ENCODE results near the gene RFK.

RFK gene

DNA sequence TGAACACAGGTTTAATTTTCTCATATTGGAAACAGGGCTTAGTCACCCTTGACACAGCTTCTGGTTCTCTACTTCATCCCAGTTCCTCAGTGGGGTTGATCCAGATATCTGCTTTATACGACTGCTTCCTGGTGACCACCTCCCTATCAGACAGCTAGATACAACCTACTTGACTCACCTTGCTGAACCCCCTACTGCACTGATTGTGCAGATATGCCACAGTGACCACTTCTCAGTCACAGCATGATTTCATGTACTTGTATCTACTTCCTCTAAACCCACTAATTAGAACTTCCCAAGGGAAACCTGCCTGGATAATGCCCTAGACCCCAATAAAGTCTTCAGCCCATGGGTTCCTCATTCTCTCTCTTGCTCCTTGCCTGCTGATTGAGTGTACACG lies 18.4 kb upstream of the RFK start:
- no peak for DNase-seq (ENCODE audit: low read depth)

- DNase-seq (ENCODE audit: low read depth) = no peak
These were observed 11.6 kb upstream of the RFK start for GRCh38 chr9:76405868-76406267.

GRCh38 chr9:76405340-76405739 lies 11.1 kb upstream of the RFK start:
- DNase-seq (ENCODE audit: low read depth) = no peak

DNA sequence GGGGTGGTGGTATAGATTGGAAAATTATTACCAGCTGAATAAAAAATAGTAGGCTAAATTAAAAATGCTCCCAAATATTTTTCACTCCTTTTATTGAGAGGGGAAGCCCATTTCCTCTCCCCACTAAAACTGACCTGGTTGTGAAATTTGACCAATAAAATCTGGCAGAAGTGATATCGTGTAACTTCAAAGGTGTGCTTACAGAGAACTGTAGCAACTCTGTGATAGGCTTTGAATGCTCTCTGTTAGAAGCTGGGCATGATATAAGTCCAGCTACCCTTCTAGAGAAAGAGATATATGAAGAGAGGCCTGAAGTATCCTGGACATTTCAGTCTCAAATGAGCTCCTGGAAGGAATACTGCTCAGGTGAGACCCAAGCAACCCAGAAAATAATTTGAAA lies 10.2 kb upstream of the RFK start:
- DNase-seq (ENCODE audit: low read depth) = no peak

GRCh38 chr9:76403352-76403751 lies 9.1 kb upstream of the RFK start:
- peak; percentile 92 for DNase-seq (ENCODE audit: low read depth)

- DNase-seq (ENCODE audit: low read depth) = peak; percentile 49
These were observed 7.5 kb upstream of the RFK start for GRCh38 chr9:76401580-76402354.

GRCh38 chr9:76401176-76401575 lies 7.0 kb upstream of the RFK start:
- no peak for DNase-seq (ENCODE audit: low read depth)

DNA sequence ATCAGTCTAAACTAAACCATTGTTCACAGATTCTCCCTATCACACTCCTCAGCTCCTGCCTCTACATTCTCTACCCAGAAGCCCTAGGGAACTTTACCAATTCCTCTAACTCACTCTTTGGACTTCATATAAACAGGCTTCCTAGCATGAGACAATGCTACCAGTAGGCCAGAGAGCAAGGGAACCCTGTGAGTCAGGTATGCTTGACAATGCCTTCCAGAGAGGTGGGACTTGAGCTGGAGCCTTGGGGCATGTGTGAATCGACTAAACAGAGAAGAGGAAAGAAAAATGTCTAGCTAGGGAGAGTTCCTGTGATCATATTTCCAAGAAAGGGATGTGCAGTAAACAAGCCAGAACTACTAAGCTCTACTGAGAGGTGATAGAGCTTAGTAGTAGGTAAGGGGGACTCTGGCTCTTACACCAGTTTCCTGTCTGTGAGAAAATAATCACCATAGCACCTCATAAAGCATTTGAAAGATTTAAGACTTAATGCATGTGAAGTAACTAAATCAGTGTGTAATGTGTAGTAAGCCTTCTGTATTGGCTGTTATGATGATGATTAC lies 6.4 kb upstream of the RFK start:
- peak; percentile 39 for DNase-seq (ENCODE audit: low read depth)

- no peak for DNase-seq (ENCODE audit: low read depth)
These were observed 5.6 kb upstream of the RFK start for GRCh38 chr9:76399856-76400255.

DNA sequence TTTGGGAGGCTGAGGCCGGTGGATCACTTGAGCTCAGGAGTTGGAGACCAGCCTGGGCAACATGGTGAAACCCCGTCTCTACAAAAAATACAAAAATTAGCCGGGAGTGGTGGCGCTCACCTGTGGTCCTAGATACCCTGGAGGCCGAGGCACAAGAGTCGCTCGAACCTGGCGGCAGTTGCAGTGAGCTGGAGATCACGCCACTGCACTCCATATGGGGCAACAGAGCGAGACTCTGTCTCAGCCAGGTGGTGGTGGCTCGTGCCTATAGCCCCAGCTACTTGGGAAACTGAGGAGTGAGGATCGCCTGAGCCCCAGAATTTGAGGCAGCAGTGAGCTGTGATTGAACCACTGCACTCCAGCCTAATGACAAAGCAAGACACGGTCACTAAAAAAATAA lies 2.4 kb upstream of the RFK start:
- DNase-seq (ENCODE audit: low read depth) = no peak

- no peak for DNase-seq (ENCODE audit: low read depth)
These were observed 1.9 kb upstream of the RFK start for GRCh38 chr9:76396144-76396543.

GRCh38 chr9:76395381-76395780 lies 1.2 kb upstream of the RFK start:
- no peak for DNase-seq (ENCODE audit: low read depth)

DNA sequence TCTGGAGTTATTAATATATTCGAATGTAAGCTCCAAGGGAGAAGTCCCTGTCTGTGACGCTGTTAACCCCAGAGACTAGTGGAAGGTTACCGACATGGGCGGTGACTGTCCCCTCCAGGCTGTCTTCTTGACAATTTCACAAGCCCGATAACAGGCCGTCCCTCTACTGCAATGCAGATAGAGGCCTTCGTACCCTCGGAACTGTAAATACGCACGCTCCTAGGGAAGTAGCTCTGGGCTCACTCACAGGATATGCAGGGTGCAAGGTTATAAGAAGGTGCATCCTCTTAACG lies 680 bp upstream of the RFK start:
- DNase-seq (ENCODE audit: low read depth) = no peak

DNA sequence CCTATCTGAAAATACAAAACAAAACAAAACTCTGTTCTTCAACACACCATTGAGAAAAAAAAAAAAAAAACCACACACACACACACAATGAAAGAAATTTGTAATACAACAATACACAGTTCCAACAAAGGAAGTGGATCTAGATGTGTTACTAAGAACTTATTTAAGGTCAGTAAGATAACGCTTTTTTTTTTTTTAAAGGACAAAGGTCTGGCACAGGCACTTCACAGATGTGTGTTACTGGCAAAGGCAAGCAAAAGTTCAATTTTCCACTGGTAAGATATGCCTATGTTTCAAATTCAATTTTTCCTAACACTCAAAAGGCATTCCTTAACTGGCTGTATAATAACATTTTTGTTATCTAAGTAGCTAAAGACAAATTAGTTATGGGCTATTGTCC lies 3.6 kb downstream of the RFK start:
- DNase-seq (ENCODE audit: low read depth) = no peak

DNA sequence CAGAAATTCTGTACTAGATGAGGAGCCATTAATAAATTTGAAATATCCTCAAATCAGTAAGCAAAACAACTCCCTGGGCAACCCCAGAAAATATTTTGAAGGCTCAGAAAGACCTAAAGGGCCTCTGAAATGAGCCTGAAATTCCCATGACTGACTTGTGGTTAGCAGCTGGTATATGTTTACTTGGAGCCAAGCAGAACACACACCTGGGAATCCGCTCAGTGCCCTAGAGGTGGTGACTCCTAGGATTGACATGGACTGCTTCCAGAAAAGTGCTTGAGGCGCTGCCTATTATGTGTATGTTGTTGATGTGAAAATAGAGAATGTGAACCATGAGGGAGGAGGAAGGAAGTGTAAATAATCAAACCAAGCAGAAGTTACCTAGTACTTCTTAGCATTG lies 14.7 kb downstream of the RFK start:
- DNase-seq (ENCODE audit: low read depth) = no peak

GRCh38 chr9:76378367-76379073 lies 15.7 kb downstream of the RFK start:
- DNase-seq (ENCODE audit: low read depth) = no peak

GRCh38 chr9:76377791-76378190 lies 16.4 kb downstream of the RFK start:
- DNase-seq (ENCODE audit: low read depth) = no peak

- DNase-seq (ENCODE audit: low read depth) = peak; percentile 88
These were observed 19.3 kb downstream of the RFK start for GRCh38 chr9:76374783-76375559.

DNA sequence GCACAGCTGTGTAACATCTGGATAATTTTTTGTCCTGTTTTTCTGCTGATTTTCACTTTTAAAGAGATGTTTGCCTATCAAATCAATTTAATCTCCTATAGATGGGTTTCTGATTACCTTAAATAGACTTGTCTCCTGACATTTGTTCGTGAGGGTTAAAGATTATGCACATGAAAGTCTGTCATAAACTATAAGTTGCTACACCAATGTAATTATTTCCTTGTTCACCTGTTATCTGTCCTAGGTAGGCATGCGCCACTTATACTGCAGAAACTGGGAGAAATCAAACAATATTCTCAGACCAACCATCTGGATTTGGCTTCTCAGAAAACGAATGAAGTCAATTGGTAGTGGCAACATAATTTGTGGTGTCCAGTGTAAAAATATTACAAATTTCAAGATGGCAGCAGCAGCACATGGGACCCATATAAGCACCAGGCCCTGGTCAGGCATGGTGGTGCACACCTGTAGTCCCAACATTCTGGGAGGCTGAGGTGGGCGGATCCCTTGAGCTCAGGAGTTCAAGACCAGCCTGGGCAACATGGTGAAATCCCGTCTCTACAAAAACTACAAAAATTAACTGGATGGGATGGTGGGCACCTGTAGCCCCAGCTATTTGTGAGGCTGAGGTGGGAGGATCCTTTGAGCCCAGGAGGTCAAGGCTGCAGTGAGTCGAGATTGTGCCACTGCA lies 20.3 kb downstream of the RFK start:
- no peak for DNase-seq (ENCODE audit: low read depth)

DNA sequence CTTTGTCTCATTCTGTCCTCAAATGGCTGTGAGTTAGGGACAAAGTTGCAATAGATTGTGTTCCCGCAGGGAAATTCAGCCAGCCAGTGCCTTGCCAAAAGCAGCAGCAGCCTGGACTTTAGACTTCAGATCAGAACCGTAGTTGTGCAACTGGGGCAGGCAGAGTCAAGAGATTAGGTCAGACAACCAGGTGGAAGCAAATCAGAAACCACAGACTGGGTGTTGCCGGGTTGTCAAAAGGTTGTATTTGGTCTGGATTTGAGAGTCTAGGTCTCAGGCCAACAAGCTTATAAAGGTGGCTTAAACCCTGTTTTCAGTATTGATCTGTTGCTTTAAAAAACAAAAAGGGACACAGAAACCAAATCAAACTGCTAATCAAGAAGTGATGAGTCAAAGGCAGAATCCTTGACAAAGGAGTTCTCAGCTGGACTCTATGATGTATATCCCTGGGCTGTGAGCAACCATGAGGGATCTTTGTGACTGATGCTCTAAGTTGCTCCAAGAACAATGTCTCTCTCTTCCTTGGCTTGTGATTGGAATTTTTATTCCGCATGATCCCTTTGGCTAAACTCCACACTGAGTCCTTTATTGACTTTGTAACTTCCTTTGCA lies 20.9 kb downstream of the RFK start:
- peak; percentile 55 for DNase-seq (ENCODE audit: low read depth)

DNA sequence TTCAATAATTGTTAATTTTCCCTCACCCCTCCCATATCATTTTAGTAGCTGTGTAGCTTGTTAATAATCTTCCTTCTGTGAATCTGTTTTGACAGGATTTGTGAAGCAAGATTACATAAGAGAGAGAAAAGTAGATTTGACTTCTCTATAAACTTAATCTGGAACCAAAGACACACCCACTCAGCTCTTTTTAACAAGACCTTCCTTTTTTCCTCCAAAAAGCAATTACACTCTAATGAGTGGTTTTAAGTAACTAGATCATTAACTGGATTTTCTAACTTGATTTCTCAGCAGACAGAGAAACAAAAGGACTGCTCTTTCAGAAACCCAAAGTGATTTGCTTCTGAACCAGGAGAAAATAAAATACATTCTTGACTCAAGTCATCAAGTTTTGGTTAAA lies 21.9 kb downstream of the RFK start:
- DNase-seq (ENCODE audit: low read depth) = no peak

GRCh38 chr9:76371901-76372300 lies 22.3 kb downstream of the RFK start:
- DNase-seq (ENCODE audit: low read depth) = peak; percentile 39

All from iris pigment epithelial cell (primary cell).